Neural progenitor cell (in vitro differentiated cells): ENCODE measurements around the gene AJUBA. TPM values are rescaled to one million over a fixed set of nuclear protein-coding genes. Genes with fewer than 3 reads are reported as not detected.

Source experiments
- DNase-seq: peaks from one replicate; pipeline ENCODE4 v3.0.0-alpha.2; 2016; ENCODE audit warnings: low spot score
- H2AFZ ChIP-seq: fragments of 200-600 bp; sonication (generic); replicated peaks from 2 replicates; pipeline ENCODE4 v1.6.1; 2016; ENCODE audit warnings: antibody characterized with exemption
- H3F3A ChIP-seq: fragments of 200-600 bp; sonication (generic); 2 replicates; pipeline ENCODE4 v1.6.1; 2016; ENCODE audit warnings: antibody characterized with exemption, low read depth
- H3K27ac ChIP-seq: fragments of 200-600 bp; sonication (generic); 2 replicates; pipeline ENCODE4 v1.5.1; 2016; ENCODE audit warnings: mild to moderate bottlenecking
- H3K27me3 ChIP-seq: fragments of 200-600 bp; sonication (generic); 2 replicates; pipeline ENCODE4 v1.6.1; 2016; ENCODE audit warnings: mild to moderate bottlenecking, moderate library complexity
- H3K36me3 ChIP-seq: fragments of 200-600 bp; sonication (generic); 2 replicates; pipeline ENCODE4 v1.5.1; 2016
- H3K4me1 ChIP-seq: fragments of 200-600 bp; sonication (generic); 2 replicates; pipeline ENCODE4 v1.6.1; 2016; ENCODE audit warnings: mixed run types
- H3K4me2 ChIP-seq: fragments of 200-600 bp; sonication (generic); 2 replicates; pipeline ENCODE4 v1.6.1; 2016
- H3K4me3 ChIP-seq: fragments of 200-600 bp; sonication (generic); 2 replicates; pipeline ENCODE4 v1.5.1; 2016
- H3K79me2 ChIP-seq: fragments of 200-600 bp; sonication (generic); 2 replicates; pipeline ENCODE4 v1.6.1; 2016; ENCODE audit warnings: low read depth
- H3K9ac ChIP-seq: fragments of 200-600 bp; sonication (generic); 2 replicates; pipeline ENCODE4 v1.6.1; 2016
- H3K9me3 ChIP-seq: fragments of 200-600 bp; sonication (generic); 2 replicates; pipeline ENCODE4 v1.5.1; 2016; ENCODE audit warnings: low read depth
- H4K20me1 ChIP-seq: fragments of 200-600 bp; sonication (generic); 2 replicates; pipeline ENCODE4 v1.6.1; 2016; ENCODE audit warnings: low read depth
- H3K27ac Mint-ChIP-seq: 3 replicates; pipeline ENCODE4 v1.8.0; 2021; ENCODE audit warnings: mixed read lengths
- H3K27me3 Mint-ChIP-seq: 2 replicates; pipeline ENCODE4 v1.8.0; 2022; ENCODE audit warnings: low read depth, mild to moderate bottlenecking, inconsistent platforms, moderate library complexity, mixed read lengths; ENCODE audit not compliant: insufficient read depth
- H3K36me3 Mint-ChIP-seq: 3 replicates; pipeline ENCODE4 v1.8.0; 2021; ENCODE audit warnings: mixed read lengths
- H3K4me1 Mint-ChIP-seq: 3 replicates; pipeline ENCODE4 v1.8.0; 2021; ENCODE audit warnings: mixed read lengths
- H3K4me3 Mint-ChIP-seq: 3 replicates; pipeline ENCODE4 v1.8.0; 2021; ENCODE audit warnings: mild to moderate bottlenecking, moderate library complexity, mixed read lengths
- H3K9me3 Mint-ChIP-seq: 3 replicates; pipeline ENCODE4 v1.8.0; 2020; ENCODE audit warnings: mixed read lengths
- EZH2 ChIP-seq: fragments of 200-600 bp; sonication (generic); IDR thresholded peaks from 2 replicates; pipeline ENCODE4 v1.6.1; 2017; ENCODE audit warnings: antibody characterized with exemption, mild to moderate bottlenecking, moderate library complexity
- EZH2phosphoT487 ChIP-seq: fragments of 200-600 bp; sonication (generic); IDR thresholded peaks from 2 replicates; pipeline ENCODE4 v1.6.1; 2017; ENCODE audit warnings: antibody characterized with exemption
- total RNA-seq: library from RNA; depleted of rRNA; stranded (reverse); fragments of >200 nt; gene quantifications from 2 replicates; pipeline ENCODE4 v1.2.3, GENCODE V29; 2015; ENCODE audit warnings: low replicate concordance
- TF ChIP-seq, protein P1 (sequence below): fragments of 200-600 bp; sonication (generic); IDR thresholded peaks from 2 replicates; pipeline ENCODE4 v1.5.1; 2017; ENCODE audit warnings: antibody characterized with exemption, mild to moderate bottlenecking

AJUBA gene
- total RNA-seq, 1 donor from 2014 or later, result 99.6 TPM

DNA sequence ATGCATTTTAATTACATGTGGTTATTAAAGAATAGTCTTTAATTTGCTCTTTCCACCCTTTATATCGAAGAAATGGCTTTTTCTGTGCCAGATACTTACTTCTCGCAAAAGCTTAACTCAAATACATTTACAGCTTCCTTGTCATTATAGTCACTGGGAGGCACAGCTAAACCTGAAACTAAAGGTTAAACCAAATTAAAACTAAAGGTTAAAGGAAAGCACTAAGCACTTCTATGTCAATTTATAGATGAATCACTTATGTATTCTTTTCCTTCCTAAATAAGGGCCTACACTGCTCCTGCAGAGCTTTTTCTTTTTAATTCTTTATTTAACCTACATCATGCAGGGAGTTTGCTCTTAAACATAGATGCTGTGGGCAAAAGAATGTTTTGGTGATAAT, 18.5 kb upstream of the AJUBA start:
- no peaks in the 10 kb centered on the region for H3K27me3 Mint-ChIP-seq
- Histone ChIP-seq H2AFZ (no peak overlapping the region), H4K20me1 (no peaks in the 10 kb centered on the region), H3F3A (peaks cover 2% of the 10 kb centered on the region), H3K27ac (no peak overlapping the region), H3K4me2 (no peak overlapping the region), H3K9ac (no peak overlapping the region), H3K4me3 (no peak overlapping the region), H3K27me3 (no peaks in the 10 kb centered on the region), H3K4me1 (peaks cover 4% of the 10 kb centered on the region), H3K79me2 (peaks cover 3% of the 10 kb centered on the region), H3K36me3 (no peaks in the 10 kb centered on the region), H3K9me3 (no peaks in the 10 kb centered on the region)
- TF ChIP-seq EZH2phosphoT487, result no peak
- TF ChIP-seq, protein P1, sequence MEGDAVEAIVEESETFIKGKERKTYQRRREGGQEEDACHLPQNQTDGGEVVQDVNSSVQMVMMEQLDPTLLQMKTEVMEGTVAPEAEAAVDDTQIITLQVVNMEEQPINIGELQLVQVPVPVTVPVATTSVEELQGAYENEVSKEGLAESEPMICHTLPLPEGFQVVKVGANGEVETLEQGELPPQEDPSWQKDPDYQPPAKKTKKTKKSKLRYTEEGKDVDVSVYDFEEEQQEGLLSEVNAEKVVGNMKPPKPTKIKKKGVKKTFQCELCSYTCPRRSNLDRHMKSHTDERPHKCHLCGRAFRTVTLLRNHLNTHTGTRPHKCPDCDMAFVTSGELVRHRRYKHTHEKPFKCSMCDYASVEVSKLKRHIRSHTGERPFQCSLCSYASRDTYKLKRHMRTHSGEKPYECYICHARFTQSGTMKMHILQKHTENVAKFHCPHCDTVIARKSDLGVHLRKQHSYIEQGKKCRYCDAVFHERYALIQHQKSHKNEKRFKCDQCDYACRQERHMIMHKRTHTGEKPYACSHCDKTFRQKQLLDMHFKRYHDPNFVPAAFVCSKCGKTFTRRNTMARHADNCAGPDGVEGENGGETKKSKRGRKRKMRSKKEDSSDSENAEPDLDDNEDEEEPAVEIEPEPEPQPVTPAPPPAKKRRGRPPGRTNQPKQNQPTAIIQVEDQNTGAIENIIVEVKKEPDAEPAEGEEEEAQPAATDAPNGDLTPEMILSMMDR, result no peak
- no peak for TF ChIP-seq EZH2
- no peaks in the 10 kb centered on the region for H3K36me3 Mint-ChIP-seq
- H3K4me1 Mint-ChIP-seq, result peaks cover 9% of the 10 kb centered on the region
- DNase-seq, result no peak
- no peak overlapping the region for H3K27ac Mint-ChIP-seq
- no peaks in the 10 kb centered on the region for H3K9me3 Mint-ChIP-seq
- H3K4me3 Mint-ChIP-seq, result no peak overlapping the region

DNA sequence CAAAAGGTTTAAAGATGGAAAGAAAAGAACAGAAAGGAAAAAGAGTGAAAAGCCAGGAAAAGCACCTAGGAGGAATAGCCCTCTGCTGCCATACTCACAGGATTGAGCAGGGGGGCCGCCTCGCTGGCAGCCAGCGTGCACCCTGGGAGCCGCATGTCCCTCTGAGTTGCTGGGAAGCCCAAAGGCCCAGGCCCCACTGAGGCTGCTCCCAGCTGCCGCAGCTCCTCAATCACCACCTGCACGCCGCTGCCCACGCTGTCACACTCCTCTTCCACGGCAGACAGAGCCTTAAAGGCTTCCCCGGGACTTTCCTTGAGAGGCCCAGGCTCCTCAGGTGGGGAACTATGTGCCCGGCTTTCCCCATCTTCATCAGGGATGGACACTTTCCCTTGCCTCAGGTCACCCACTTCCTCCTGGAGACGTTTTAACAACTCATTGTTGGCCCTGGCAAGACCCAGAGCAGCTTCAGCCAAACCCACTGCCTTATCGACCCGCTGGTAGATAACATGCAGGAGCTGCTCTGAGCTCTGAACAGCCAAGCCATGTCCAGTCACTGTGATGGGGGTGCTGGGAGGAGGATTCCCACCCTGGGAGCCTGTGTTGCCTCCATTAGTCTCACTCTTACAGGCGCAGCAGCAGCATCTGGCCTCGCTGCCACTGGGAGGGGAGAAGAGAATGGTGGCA, 16.1 kb upstream of the AJUBA start:
- Histone ChIP-seq H3K4me2 (no peak overlapping the region), H3K27me3 (no peaks in the 10 kb centered on the region), H4K20me1 (no peaks in the 10 kb centered on the region), H3K4me1 (peaks cover 8% of the 10 kb centered on the region), H3K9ac (no peak overlapping the region), H2AFZ (no peak overlapping the region), H3K79me2 (no peaks in the 10 kb centered on the region), H3F3A (no peaks in the 10 kb centered on the region), H3K4me3 (no peak overlapping the region), H3K9me3 (no peaks in the 10 kb centered on the region), H3K36me3 (no peaks in the 10 kb centered on the region), H3K27ac (no peak overlapping the region)
- peaks cover 2% of the 10 kb centered on the region for H3K27me3 Mint-ChIP-seq
- DNase-seq, result no peak
- H3K9me3 Mint-ChIP-seq, result no peaks in the 10 kb centered on the region
- no peak overlapping the region for H3K4me3 Mint-ChIP-seq
- no peaks in the 10 kb centered on the region for H3K36me3 Mint-ChIP-seq
- no peak overlapping the region for H3K27ac Mint-ChIP-seq
- peaks cover 11% of the 10 kb centered on the region for H3K4me1 Mint-ChIP-seq
- TF ChIP-seq EZH2, result no peak
- TF ChIP-seq, protein P1, result no peak
- TF ChIP-seq EZH2phosphoT487, result no peak

DNA sequence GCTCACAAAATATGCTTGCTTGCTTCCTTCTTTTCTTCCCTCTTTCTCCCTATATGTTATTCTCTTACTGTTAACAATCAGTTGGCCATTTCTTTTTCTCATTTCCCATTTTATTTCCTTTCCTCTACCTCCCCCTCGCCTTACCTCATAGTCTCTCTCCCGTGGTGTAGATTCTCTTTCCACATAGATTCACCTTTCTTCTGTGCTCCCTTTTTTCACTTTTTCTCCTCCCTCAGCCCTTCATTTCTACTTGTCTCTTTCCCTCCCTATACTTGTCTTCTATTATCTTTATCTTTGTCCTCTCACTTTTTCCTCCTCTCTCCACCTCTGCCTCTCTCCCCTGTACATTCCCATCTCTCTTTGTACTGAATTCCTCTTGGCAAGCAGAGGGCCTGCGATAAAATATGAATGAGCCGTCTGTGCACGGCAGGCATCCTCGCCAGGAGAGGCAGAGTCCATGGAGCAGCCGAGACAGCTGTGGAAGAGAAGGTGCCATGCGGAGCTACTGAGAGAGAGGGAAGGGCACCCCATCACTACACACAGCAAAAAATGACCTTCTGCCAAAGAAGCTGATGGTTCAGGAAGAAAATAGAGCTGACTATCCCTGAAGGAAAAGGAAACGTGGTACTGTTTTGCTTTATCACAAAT, 15.4 kb upstream of the AJUBA start:
- Histone ChIP-seq H3K9ac (no peak overlapping the region), H4K20me1 (no peaks in the 10 kb centered on the region), H2AFZ (no peak overlapping the region), H3K4me2 (no peak overlapping the region), H3K27ac (no peak overlapping the region), H3K36me3 (no peaks in the 10 kb centered on the region), H3K9me3 (no peaks in the 10 kb centered on the region), H3K4me3 (no peak overlapping the region), H3K27me3 (no peaks in the 10 kb centered on the region), H3K4me1 (peaks cover 8% of the 10 kb centered on the region), H3F3A (no peaks in the 10 kb centered on the region), H3K79me2 (no peaks in the 10 kb centered on the region)
- H3K4me1 Mint-ChIP-seq, result peaks cover 9% of the 10 kb centered on the region
- no peaks in the 10 kb centered on the region for H3K9me3 Mint-ChIP-seq
- no peak for TF ChIP-seq EZH2
- TF ChIP-seq, protein P1, result no peak
- no peak for TF ChIP-seq EZH2phosphoT487
- H3K4me3 Mint-ChIP-seq, result no peak overlapping the region
- H3K27ac Mint-ChIP-seq, result no peak overlapping the region
- peaks cover 2% of the 10 kb centered on the region for H3K27me3 Mint-ChIP-seq
- no peak for DNase-seq
- peaks cover 4% of the 10 kb centered on the region for H3K36me3 Mint-ChIP-seq
